Bone marrow (tissue), 2 donors: ENCODE results near the gene RGS10.
"Not testable (repeated sequence)": the region's sequence is repeated elsewhere in the genome, so short reads cannot be mapped to it uniquely, and the experiment has no call there.

Source experiments
- DNase-seq, 2 donors: peaks; one replicate each; lab custom pipeline; 2025; lab: John Stamatoyannopoulos, UW

The RGS10 gene

DNA sequence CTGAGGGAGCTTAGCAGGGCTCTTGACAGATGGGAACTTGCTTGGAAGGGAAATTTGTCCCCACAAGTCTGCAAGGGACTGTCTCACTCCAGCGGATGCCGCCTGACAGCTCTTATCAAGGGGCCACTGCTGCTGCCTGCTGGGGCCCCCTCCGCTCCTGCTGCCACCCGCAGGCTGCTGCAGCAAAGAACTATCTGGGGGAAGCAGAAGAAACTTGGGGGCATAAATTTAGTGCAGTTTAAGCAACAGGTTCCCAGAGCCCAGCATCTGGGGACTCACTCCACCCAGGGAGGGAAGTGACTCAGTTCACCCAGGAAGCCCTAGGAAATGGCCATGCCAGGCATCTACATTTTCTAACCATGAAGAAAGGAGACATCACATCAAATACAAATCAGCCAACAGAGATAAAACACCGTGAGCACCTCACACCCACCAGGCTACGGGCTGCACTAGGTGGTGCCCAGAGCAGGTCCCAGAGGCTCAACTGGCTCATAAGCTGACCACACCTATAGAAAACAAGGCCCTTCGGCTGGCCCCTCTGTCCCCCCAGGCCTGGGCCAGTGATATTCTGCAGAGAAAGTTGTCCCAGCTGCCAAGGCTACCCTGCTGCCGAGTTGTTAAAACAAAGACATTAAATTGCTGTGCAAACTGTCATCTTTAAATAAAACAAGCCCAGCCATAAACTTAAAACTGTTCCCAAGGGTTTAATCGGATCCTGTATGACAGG, 3.7 kb downstream of the RGS10 start:
- peak in 1 of 2 donors; percentile 38 for DNase-seq

DNA sequence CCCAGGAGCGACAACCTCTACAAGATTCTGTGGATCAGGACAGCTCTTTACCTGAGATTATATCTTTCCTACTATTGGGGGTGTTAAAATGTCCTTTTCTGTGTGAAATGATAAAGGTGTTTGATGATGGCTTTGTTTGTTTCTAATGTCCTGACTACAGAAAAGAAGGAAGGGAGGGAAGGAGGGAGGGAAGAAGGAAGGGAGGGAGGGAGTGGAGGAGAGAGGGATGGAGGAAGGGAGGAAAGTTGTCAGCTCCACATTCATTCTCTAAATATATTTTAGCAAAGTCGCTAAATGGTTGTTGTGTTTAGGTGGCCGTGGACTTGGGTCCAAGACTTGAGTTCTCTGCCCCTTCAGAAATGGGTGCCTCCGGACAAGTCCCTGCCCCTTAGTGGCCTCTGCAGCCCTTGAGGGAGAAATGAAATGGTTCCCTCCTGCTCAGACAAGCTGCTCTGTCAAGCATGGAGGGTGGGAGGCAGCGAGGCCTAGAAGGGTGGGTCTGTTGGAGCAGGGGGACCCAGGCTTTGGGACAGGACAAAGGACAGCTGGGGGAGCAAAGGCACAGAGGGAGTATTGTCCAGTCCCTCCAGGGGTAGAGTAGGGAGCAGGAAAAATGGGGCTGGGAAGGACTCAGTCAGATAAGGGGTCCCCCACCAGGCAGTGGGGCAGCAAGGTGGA, 4.4 kb downstream of the RGS10 start:
- DNase-seq, result no peak

DNA sequence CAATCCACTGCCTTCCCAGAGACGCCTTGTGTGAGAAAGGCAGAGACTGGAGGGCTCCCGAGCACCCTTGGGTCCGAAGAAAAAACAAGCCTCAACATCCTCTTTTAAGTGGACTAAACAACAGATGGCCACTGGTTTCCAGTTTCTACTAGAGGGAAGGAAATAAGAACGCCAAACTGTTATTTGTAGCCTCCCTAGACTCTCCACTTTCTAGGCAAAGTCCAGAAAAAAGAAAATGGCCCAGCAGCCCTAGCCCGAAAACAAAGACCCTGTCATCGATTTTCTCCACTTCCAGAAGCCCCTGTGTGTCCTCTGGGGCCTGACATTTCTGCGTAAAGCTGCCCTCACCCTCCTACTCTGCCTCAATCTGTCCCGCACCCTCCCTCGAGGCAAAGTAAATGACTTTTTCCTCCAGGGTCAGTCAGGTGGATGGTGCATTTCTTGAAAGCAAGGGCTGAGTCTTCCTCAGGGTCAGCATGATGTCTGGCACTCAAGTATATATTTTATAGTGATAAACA, 6.0 kb downstream of the RGS10 start:
- DNase-seq, result no peak

DNA sequence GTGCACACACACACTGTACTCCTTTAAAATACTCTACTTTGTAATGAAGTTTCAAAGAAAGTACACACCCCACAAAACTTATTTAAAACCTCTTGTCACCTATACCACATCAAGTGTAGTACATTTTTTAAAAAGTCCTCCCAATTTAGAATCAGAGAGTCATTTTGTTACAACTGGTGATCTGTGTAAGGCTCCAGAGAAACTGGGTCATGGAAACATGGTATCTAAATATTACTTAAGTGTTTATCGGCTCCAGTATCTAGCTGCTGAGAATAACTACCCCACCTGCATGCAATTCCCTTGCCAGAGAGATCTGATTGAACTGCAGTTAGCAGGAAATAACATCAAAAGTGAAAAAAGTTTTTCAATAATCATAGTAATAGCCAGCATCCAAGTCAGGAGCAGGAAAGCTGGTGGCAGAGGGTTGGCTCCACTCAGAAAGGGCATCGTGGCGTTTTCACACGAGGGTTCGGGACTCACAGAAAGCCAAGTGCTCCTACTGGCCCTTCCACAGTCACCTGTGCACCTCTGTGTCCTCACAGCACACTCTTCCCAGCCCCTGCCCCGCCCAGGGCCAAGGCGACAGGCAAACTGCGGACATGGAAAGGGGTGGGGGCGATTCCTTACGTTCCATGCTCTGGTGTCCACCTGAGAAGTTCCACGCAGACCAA, 6.5 kb downstream of the RGS10 start:
- no peak for DNase-seq

DNA sequence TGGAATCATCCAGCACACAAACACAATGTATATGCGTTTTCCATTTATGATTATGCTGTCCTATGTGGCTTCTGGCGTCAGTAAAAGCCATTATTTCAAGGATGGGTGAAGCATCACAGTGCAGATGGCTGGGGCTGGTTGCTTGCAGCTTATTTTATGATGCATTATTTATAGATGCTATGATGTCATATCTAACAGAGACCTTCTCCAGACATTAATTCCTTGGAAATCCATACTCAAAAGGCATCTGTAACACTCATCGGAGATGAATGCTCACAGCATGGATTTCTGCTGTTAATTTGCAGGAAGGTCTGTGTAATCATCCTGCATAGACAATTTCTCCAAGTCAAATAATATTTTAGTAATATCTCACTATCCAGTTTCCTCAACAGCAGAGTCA, 7.2 kb downstream of the RGS10 start:
- no peak for DNase-seq

DNA sequence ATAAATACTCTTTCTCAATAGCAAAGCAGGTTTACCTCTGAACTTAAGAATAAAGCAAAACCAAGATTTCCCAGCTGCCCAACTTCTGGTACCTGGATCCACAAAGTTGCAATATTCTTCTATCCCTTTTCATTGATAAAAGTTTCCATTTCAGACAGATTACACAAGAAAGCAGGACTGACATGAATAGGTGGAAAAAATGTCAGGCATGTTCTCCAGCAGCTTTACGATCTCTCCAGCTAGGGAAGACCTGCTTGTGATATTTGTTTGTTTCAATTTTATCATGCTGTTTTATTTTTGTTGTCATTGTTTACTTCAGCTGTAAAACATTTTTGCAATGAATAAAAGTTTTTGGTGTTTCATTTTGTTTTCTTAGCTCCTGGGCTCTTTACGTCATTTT, 9.0 kb downstream of the RGS10 start:
- DNase-seq, result no peak

DNA sequence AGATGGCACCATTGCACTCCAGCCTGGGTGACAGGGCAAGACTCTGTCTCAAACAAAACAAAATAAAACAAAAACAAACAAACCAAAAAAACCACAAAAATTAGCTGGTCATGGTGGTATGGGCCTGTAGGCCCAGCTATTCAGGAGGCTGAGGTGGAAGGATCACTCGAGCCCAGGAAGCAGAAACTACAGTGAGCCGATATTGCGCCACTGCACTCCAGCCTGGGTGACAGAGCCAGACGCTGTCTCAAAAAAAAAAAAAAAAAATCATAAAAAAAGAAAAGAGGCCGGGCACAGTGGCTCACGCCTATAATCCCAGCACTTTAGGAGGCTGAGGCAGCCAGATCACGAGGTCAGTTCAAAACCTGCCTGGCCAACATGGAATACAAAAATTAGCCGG, 9.7 kb downstream of the RGS10 start:
- DNase-seq, result not testable (repeated sequence)

DNA sequence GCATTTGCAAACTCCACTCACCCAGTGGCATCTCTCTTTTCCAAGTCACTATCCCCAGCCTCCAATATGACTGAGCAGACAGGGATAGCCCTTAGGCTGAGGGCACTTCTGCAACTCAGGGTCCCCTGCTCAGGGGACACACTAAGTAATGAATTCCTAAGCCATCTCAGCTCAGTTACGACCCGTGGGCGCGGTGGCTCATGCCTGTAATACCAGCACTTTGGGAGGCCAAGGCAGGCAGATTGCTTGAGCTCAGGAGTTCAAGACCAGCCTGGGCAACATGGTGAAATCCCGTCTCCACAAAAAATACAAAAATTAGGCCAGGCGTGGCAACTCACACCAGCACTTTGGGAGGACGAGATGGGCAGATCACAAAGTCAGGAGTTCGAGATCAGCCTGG, 10.3 kb downstream of the RGS10 start:
- not testable (repeated sequence) for DNase-seq

DNA sequence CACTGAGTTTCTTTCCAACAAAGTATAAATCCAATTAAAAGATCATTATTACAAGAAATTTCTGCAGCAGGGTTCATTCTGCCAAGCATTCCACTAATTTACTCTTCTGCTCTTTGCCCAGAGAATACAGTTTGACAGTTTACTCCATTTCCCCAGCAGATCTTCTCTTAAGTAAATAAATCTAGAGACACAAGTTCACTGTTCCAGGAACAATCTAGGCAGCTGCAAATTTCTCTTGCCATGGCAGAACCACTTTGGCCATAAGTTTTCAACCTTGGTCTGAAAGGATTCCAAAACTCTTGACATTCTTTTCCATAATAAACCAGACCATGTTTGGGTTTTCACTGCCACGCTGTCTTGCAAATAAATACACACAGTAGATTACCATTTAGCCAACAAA, 11.5 kb downstream of the RGS10 start:
- no peak for DNase-seq

DNA sequence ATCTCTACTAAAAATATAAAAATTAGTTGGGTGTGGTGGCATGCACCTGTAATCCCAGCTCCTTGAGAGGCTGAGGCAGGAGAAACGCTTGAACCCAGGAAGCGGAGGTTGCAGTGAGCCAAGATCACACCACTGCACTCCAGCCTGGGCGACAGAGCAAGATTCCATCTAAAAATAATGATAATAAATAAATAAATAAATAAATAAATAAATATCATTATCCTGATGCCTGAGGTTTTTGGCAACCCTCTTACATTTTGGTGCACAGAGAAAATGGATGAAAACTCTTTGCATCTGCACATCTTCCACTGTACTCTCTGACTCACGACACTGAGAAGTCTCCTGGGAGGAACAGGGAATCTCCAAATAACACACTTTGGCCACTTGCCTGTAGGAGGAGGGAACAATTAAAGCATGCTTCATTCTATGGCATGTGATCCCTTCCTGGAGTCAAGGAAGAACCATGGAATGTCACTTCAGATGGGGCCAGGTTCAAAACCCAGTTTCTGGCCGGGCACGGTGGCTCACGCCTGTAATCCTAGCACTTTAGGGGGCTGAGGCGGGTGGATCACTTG, 13.8 kb downstream of the RGS10 start:
- DNase-seq, result not testable (repeated sequence)

DNA sequence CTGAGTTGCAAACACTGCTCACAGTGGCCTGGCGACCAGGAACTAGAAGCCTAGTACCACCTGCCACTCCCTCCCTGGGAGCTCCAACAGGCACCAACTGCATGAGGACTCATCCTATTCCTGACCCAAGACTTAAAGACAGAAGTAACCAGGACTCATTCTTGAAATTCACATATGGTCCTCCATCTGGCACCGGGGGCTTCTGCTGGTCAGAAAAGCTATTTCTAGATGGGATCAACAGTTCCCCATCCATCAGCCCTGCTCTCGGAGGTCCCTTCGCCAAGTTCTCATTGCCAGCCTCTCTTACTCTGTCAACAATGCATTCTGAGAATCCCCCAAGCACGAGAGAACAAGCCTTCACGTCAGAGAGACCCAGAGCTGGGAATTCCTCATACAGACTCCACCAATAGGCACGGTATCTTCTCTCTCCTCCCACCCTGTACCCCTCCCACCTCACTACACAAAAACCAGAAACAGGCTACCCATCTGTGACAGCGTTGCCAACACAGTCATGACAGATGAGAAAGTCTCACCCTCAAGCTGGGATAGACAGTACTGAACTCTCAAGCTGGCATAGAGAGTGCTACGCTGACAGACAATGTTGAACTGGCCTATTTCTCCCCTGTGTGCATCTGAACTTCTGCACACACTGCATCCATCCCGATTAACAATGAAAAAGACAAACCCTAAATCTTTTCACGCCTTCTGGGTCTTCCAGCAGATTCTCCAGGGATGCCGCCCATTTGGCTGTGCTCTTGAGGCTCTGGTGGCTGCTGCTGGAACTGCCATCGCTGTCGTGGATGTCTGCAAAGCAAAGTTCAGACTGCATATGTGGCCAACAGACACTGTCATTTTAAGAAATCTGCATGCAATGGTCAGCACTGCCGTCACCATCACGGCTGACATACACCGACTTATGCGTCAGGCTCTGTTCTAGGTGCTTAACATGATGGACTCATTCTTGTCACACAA, 15.6 kb downstream of the RGS10 start:
- no peak for DNase-seq

DNA sequence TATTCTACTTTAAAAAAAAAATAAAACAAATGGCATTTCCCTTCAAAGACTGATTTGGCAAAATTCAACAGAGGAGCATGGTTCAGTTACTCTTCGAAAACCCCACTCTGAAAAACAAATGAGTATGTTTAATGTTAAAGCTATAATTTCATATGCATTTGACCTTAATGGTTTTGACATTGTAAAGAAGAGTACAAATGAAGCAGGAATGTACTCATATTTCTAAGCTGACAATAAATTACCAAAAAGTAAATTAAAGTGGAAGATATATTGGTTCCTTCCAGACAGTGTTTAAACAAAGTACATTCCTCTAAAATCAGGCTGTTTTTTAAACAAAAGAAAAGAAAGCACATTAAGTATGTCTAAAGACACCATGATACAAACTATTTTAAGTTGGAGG, 16.4 kb downstream of the RGS10 start:
- DNase-seq, result no peak

DNA sequence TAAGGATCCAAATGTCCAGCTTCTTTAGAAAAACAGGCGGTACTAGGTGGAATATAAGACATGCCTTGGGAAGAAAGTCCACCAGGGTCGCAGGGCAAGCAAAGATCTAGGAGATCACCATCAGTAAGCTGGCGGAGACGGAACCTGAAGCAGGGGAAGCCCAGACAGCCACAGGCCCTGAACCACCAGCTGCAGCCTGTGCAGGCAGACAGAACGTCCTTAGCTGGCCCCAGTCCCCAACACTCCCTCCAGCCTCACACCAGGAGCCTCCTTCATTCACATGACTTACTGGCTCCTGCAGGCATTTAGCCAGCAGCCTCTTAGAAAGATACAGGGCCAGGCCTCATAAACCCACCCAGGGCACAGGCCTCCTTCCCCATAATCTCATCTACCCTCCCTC, 17.4 kb downstream of the RGS10 start:
- DNase-seq, result no peak

DNA sequence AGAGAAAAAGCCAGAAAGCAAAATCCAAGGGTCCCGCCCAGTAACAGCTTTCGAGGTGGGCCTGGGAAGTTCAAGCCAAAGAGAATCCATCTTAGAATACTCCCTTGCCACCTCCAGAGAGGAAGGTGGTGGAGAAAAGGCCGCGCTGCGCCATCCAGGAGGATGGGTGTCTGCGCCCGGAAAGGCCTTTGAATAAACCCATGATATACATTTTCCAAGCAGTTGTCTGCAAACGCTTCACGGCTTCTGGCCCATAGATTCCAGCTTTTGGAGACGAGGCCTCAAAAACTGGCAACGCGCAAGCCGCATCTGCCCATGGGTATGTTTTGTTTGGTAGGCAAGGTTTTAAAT, 17.8 kb downstream of the RGS10 start:
- no peak for DNase-seq

DNA sequence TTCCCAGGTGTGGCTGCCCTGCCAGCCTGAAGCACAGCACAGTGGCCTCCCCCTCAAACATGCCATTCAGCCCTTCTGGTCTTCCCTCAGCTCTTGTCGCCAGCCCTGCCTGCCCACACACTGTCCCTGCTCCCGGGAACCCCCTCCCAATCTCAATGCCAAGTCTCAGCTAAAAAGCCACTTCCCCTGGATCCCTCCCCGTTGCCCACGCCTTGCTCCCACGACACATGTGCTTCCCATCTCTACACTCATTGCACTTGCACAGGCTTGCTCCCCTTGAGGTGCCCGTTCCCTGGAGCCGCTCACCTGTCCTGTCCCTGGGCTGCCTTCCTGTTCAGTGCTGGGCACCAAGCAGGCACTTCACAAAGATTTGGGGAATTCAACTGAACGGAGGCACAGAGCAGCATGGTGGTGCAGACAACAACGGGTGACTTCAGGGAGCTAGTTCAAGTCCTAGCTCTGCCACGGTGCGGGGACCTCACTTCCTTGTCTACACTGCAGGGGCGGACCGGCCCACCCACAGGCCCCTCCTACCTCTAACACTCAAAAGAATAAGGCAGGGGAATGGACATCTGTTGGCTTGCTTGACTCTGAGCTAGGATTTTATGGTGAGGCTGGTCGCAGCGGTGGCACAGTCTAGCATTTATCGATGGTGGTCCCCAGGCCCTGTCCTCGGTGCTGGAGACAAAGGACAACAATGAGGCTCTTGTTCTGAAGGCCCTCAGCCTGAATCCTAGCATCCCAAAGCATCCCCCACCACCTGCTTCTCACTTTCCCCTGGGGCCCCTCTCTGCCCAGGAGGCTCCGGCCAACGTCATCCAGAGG, 18.4 kb downstream of the RGS10 start:
- DNase-seq, result no peak

DNA sequence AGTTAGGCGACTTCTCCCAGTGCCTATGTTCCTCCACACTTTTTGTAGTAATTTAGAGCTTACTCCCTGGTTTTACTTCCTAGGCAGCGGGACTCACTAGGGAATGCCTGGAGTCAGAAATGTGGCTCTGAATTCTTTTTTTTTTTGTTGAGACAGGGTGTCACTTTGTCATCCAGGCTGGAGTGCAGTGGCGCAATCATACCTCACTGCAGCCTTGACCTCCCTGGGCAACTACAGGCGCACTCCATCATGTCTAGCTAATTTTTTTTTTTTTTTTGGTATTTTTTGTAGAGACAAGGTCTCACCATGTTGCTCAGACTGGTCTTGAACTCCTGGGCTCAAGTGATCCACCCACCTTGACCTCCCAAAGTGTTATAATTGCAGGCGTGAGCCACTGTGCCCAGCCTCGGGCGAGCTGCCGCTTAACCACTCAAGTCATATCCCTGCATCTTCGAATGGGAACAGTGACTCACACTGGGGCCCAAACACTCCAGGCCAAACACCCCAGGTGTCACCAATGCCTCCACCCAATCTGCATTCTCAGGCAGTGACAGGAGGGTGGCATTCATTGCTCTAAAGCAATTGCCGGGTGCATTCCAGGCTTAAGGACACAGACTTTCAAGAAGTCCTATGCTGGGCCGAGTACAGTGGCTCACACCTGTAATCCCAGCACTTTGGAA, 19.6 kb downstream of the RGS10 start:
- no peak for DNase-seq

DNA sequence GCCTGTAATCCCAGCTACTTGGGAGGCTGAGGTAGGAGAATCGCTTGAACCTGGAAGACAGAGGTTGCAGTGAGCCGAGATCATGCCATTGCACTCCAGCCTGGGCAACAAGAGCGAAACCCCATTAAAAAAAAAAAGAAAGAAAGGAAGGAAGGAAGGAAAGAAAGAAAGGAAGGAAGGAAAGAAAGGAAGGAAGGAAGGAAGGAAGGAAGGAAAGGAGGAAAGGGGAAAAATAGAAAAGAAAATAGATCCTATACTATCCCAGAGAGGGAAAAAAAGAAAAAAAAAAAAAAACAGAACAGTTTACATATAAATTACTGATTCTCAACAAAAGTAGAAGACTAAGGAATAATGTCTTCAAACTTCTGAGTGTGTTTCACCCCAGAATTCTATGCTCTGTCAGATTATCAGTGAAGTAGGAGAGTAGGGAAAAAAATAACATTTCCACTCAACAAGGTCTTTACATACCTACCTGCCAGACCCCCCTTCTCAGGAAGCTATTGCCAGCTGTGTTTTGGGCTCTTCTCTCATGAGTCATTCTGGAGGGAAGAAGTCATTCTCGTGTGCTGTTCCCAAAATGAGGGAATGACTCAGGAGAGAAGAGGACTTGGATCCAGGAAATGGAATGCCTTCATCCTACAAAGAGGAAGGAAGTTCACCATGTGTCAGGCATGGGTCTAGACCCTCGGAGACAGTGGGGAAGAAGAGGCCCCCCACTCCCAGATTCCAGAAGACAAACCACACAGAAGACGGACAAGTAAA, 20.9 kb downstream of the RGS10 start:
- no peak for DNase-seq

DNA sequence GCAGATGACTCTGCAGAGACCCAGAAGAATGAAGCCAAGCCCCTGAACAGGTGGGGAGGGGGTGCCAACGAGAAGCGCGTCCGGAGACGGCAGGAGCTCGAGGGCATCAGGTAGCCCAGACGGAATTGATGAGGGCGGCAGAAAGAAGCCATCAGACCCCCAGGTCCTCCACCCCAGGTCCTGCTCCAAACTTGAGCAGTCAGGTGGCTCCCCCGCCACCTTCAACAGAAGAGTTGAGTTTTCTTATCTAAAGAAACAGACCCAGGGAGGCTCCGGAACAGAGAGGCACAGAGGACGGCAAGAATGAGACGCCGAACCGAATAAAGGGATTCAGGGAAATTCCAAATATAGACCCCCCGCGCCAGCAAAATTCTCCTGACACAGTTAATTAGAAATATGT, 22.2 kb downstream of the RGS10 start:
- DNase-seq, result no peak

DNA sequence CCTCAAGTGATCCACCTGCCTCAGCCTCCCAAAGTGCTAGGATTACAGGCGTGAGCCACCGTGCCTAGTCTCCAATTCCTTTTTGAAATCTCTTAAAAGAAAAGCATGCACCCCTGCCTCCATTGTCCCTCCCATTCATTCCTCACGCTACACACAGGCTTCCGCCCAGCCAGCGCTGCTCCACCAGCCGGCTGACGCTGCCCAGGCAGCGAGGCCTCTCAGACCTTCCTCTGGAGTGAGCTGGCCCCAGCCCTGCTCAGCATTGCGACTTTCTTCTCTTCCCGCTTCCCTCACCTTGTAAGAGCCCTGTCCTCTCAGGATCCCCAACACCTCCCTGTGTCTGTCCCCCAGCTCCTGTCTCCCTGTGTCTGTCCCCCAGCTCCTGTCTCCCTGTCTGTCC, 23.6 kb downstream of the RGS10 start:
- no peak for DNase-seq
